WTC11 (cell line): ENCODE results near the gene ZCCHC24. TPM values are rescaled to one million over a fixed set of nuclear protein-coding genes. Genes with fewer than 3 reads are reported as not detected.

Experiments used
- ATAC-seq: fragments of 200-7000 bp; cut with Tn5 transposase; 2 replicates; pipeline ENCODE4 v1.10.0; 2021; ENCODE audit warnings: mild to moderate bottlenecking, moderate library complexity
- CTCF ChIA-PET: fragments of 300-600 bp; sonication (Branson Sonifier 250); formaldehyde crosslinking; loops from one replicate; lab custom pipeline; 2021; ENCODE audit warnings: antibody characterized with exemption; lab: Charles Lee
- POLR2A ChIA-PET: fragments of 350-600 bp; sonication (Branson Sonifier 250); formaldehyde crosslinking; loops from one replicate; lab custom pipeline; 2021; ENCODE audit warnings: antibody characterized with exemption; lab: Charles Lee
- DNase-seq: peaks from one replicate; pipeline ENCODE4 v3.0.0; 2021; ENCODE audit warnings: low spot score
- H3K27ac Mint-ChIP-seq: 2 replicates; pipeline ENCODE4 v1.8.0; 2021; ENCODE audit warnings: mixed read lengths
- H3K27me3 Mint-ChIP-seq: 2 replicates; pipeline ENCODE4 v1.8.0; 2021; ENCODE audit warnings: low read depth, mild to moderate bottlenecking, moderate library complexity, mixed read lengths
- H3K36me3 Mint-ChIP-seq: 2 replicates; pipeline ENCODE4 v1.8.0; 2021; ENCODE audit warnings: mixed read lengths
- H3K4me1 Mint-ChIP-seq: 2 replicates; pipeline ENCODE4 v1.8.0; 2022; ENCODE audit warnings: mixed read lengths
- H3K4me3 Mint-ChIP-seq: 2 replicates; pipeline ENCODE4 v1.8.0; 2021; ENCODE audit warnings: mild to moderate bottlenecking, moderate library complexity, mixed read lengths
- H3K9me3 Mint-ChIP-seq: 2 replicates; pipeline ENCODE4 v1.8.0; 2021; ENCODE audit warnings: mixed read lengths
- EMX1 ChIP-seq: fragments of 250-450 bp; sonication (Bioruptor Pico); IDR thresholded peaks from 2 replicates; pipeline ENCODE4 v1.8.0; 2021; ENCODE audit warnings: mild to moderate bottlenecking
- GRHL2 ChIP-seq: fragments of 250-450 bp; sonication (Bioruptor Pico); IDR thresholded peaks from 2 replicates; pipeline ENCODE4 v1.8.0; 2022; ENCODE audit warnings: mild to moderate bottlenecking, moderate library complexity; ENCODE audit not compliant: insufficient replicate concordance, severe bottlenecking
- HMGA2 ChIP-seq: fragments of 250-450 bp; sonication (Bioruptor Pico); IDR thresholded peaks from 2 replicates; pipeline ENCODE4 v1.4.0; 2021; ENCODE audit warnings: mild to moderate bottlenecking, moderate library complexity
- JAZF1 ChIP-seq: fragments of 250-450 bp; sonication (Bioruptor Pico); IDR thresholded peaks from 2 replicates; pipeline ENCODE4 v1.9.0; 2021; ENCODE audit warnings: moderate library complexity, mild to moderate bottlenecking, inconsistent platforms
- TEAD1 ChIP-seq: sonication (generic); formaldehyde crosslinking; IDR thresholded peaks from 2 replicates; pipeline ENCODE4 v1.8.0; 2022; ENCODE audit warnings: mild to moderate bottlenecking, missing genetic modification reagents
- ZNF232 ChIP-seq: sonication (generic); formaldehyde crosslinking; IDR thresholded peaks from 2 replicates; pipeline ENCODE4 v1.8.0; 2022; ENCODE audit warnings: mild to moderate bottlenecking, missing genetic modification reagents
- ZNF263 ChIP-seq: sonication (generic); formaldehyde crosslinking; IDR thresholded peaks from 2 replicates; pipeline ENCODE4 v1.8.1; 2022; ENCODE audit warnings: low read depth, mild to moderate bottlenecking, moderate library complexity, missing genetic modification reagents
- ZNF396 ChIP-seq: fragments of 250-450 bp; sonication (Bioruptor Pico); IDR thresholded peaks from 2 replicates; pipeline ENCODE4 v1.8.0; 2021; ENCODE audit warnings: mild to moderate bottlenecking, moderate library complexity, borderline replicate concordance
- ZNF671 ChIP-seq: fragments of 250-450 bp; sonication (Bioruptor Pico); IDR thresholded peaks from 2 replicates; pipeline ENCODE4 v1.8.0; 2021; ENCODE audit warnings: mild to moderate bottlenecking
- total RNA-seq: library from RNA; stranded (reverse); gene quantifications from 3 replicates; pipeline ENCODE4 v1.2.3, GENCODE V29; 2021
- TF ChIP-seq, protein P1 (sequence below): sonication (generic); formaldehyde crosslinking; IDR thresholded peaks from 2 replicates; pipeline ENCODE4 v1.8.1; 2022; ENCODE audit warnings: missing genetic modification reagents, borderline replicate concordance
- TF ChIP-seq, protein P2 (sequence below): sonication (generic); formaldehyde crosslinking; IDR thresholded peaks from 2 replicates; pipeline ENCODE4 v1.8.0; 2023; ENCODE audit warnings: missing genetic modification reagents
- TF ChIP-seq, protein P3 (sequence below): fragments of 250-450 bp; sonication (Bioruptor Pico); IDR thresholded peaks from 2 replicates; pipeline ENCODE4 v1.9.0; 2021; ENCODE audit warnings: mild to moderate bottlenecking
- TF ChIP-seq, protein P4 (sequence below): sonication (generic); formaldehyde crosslinking; IDR thresholded peaks from 2 replicates; pipeline ENCODE4 v1.8.1; 2022; ENCODE audit warnings: mild to moderate bottlenecking, missing genetic modification reagents, moderate library complexity, borderline replicate concordance
- TF ChIP-seq, protein P5 (sequence below): sonication (generic); formaldehyde crosslinking; IDR thresholded peaks from 2 replicates; pipeline ENCODE4 v1.8.0; 2023; ENCODE audit warnings: mild to moderate bottlenecking, missing genetic modification reagents

ZCCHC24 gene
- total RNA-seq, 1 experiment from 2014 or later = 7.7 TPM

DNA sequence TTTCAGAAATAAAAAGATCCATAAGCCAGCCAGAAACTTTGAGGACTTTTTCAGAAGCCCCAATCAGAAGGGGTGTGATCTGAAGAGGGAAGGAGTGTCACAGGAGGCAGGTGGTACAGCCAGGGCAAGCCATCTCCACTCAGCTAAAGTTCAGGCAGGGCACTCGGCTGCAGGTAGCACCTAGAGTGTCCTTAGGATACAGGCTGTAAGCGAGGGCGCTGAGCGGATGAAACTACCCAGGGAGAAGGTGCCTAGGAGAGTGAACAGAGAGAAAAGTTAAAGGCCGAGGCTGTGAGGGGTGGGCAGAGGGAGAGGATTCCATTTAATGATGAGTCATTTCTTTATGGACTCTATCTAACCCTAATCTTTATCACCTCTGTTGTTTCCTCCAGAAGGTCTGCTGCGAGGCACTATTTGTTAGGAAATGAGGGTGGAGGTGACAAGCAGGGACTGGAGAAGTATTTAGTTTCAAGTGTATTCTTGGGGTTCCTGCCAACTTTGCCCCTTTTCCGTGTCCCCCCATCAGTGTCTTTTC is 29.8 kb upstream of the ZCCHC24 start (continued):
- TF ChIP-seq, protein P1, sequence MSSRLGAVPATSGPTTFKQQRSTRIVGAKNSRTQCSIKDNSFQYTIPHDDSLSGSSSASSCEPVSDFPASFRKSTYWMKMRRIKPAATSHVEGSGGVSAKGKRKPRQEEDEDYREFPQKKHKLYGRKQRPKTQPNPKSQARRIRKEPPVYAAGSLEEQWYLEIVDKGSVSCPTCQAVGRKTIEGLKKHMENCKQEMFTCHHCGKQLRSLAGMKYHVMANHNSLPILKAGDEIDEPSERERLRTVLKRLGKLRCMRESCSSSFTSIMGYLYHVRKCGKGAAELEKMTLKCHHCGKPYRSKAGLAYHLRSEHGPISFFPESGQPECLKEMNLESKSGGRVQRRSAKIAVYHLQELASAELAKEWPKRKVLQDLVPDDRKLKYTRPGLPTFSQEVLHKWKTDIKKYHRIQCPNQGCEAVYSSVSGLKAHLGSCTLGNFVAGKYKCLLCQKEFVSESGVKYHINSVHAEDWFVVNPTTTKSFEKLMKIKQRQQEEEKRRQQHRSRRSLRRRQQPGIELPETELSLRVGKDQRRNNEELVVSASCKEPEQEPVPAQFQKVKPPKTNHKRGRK = no peak

DNA sequence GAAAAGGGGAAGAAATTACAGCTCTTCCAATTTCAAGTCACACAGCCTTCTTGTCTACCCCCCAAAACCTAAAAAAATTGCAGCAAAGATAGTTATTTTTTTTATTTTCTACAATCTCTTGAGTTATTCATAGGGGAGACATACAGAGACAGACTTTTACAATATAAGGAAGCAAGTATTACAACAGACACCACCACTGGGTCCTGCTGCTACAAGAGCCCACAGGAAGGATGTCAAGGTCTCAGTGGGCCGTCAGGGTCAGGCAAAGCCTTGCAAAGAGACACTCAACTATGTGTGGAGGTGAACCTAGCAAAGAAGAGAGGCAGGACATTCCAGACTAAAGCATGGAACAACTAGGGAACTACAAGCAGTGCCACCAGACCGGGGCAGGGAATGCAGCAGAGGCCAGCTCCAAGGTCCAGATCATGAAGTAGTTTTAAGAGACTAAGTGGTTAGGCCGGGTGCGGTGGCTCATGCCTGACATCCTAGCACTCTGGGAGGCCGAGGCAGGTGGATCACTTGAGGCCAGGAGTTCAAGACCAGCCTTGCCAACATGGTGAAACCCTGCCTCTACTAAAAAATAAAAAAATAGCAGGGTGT is 28.2 kb upstream of the ZCCHC24 start:
- CTCF ChIA-PET = interaction anchor here (1.2 kb wide), 1 partner anchor 12 kb away, joined by 4 read pairs; no protein-coding TSS in a partner anchor

DNA sequence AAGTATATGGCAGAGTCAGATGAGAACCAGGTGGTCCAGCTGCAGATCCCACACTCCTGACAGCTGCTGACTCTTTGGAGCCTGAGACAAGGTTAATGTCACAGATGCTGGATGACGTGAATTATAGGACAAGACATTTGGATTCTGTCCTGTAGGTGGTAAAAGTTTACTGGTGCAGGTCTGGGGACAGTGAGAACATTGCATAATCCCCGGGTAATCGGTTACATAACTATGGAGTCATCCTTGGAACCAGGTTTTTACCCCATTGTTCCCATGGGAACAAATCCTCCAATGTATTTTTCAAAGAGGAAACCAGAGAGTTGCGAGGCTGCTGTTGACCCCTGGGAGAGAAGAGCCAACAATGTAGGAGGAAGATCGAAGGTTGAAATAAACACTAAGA is 27.5 kb upstream of the ZCCHC24 start:
- H3K4me1 Mint-ChIP-seq = no peaks in the 10 kb centered on the region
- peaks cover 16% of the 10 kb centered on the region for H3K27me3 Mint-ChIP-seq
- CTCF ChIA-PET = no interaction called here
- POLR2A ChIA-PET = no interaction called here
- no peak for DNase-seq
- no peak overlapping the region for H3K4me3 Mint-ChIP-seq
- no peaks in the 10 kb centered on the region for H3K9me3 Mint-ChIP-seq
- TF ChIP-seq ZNF232 (CRISPR knock-in tag) = no peak
- TF ChIP-seq, protein P2, sequence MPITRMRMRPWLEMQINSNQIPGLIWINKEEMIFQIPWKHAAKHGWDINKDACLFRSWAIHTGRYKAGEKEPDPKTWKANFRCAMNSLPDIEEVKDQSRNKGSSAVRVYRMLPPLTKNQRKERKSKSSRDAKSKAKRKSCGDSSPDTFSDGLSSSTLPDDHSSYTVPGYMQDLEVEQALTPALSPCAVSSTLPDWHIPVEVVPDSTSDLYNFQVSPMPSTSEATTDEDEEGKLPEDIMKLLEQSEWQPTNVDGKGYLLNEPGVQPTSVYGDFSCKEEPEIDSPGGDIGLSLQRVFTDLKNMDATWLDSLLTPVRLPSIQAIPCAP (CRISPR knock-in tag) = no peak
- TF ChIP-seq EMX1 (CRISPR knock-in tag) = no peak
- TF ChIP-seq, protein P3, sequence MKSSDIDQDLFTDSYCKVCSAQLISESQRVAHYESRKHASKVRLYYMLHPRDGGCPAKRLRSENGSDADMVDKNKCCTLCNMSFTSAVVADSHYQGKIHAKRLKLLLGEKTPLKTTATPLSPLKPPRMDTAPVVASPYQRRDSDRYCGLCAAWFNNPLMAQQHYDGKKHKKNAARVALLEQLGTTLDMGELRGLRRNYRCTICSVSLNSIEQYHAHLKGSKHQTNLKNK = no peak
- TF ChIP-seq, protein P4, sequence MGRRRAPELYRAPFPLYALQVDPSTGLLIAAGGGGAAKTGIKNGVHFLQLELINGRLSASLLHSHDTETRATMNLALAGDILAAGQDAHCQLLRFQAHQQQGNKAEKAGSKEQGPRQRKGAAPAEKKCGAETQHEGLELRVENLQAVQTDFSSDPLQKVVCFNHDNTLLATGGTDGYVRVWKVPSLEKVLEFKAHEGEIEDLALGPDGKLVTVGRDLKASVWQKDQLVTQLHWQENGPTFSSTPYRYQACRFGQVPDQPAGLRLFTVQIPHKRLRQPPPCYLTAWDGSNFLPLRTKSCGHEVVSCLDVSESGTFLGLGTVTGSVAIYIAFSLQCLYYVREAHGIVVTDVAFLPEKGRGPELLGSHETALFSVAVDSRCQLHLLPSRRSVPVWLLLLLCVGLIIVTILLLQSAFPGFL (CRISPR knock-in tag) = no peak
- TF ChIP-seq, protein P5, sequence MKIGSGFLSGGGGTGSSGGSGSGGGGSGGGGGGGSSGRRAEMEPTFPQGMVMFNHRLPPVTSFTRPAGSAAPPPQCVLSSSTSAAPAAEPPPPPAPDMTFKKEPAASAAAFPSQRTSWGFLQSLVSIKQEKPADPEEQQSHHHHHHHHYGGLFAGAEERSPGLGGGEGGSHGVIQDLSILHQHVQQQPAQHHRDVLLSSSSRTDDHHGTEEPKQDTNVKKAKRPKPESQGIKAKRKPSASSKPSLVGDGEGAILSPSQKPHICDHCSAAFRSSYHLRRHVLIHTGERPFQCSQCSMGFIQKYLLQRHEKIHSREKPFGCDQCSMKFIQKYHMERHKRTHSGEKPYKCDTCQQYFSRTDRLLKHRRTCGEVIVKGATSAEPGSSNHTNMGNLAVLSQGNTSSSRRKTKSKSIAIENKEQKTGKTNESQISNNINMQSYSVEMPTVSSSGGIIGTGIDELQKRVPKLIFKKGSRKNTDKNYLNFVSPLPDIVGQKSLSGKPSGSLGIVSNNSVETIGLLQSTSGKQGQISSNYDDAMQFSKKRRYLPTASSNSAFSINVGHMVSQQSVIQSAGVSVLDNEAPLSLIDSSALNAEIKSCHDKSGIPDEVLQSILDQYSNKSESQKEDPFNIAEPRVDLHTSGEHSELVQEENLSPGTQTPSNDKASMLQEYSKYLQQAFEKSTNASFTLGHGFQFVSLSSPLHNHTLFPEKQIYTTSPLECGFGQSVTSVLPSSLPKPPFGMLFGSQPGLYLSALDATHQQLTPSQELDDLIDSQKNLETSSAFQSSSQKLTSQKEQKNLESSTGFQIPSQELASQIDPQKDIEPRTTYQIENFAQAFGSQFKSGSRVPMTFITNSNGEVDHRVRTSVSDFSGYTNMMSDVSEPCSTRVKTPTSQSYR = no peak
- TF ChIP-seq TEAD1 (CRISPR knock-in tag) = no peak
- no peak for TF ChIP-seq HMGA2 (CRISPR knock-in tag)
- TF ChIP-seq ZNF671 (CRISPR knock-in tag) = no peak
- TF ChIP-seq ZNF396 (CRISPR knock-in tag) = no peak
- no peak for TF ChIP-seq JAZF1
- TF ChIP-seq, all 79 proteins: peak for 0
- Mint-ChIP-seq H3K36me3 (no peaks in the 10 kb centered on the region), H3K27ac (no peak overlapping the region)
- ATAC-seq = no peak

More for the DNA sequence above, 28.2 kb upstream of the ZCCHC24 start:
- Mint-ChIP-seq H3K4me3 (no peak overlapping the region), H3K9me3 (no peaks in the 10 kb centered on the region), H3K4me1 (no peaks in the 10 kb centered on the region), H3K27ac (no peak overlapping the region), H3K27me3 (peaks cover 13% of the 10 kb centered on the region), H3K36me3 (no peaks in the 10 kb centered on the region)
- TF ChIP-seq GRHL2 (no peak), ZNF263 (CRISPR knock-in tag) (no peak)
- no peak for ATAC-seq
- DNase-seq = no peak
- POLR2A ChIA-PET = no interaction called here
